ENCODE results near the gene GZMB.
"Not testable (repeated sequence)": the region's sequence is repeated elsewhere in the genome, so short reads cannot be mapped to it uniquely, and the experiment has no call there.

The GZMB gene

GRCh38 chr14:24595073-24595808 is 38.7 kb downstream of the GZMB start:
- TF ChIP-seq CTCF (conservative IDR thresholded peaks at IDR 0.05; ENCODE audit: low read length): no peak
- DNase-seq (ENCODE audit: low read depth): no peak
- H3K4me3 ChIP-seq (ENCODE audit: low read length): no peak overlapping the region

- H3K4me3 ChIP-seq (ENCODE audit: low read length); DNase-seq (ENCODE audit: low read depth): not testable (repeated sequence)
These were observed 43.0 kb downstream of the GZMB start for GRCh38 chr14:24591004-24591403.

GRCh38 chr14:24584402-24584801 is 49.6 kb downstream of the GZMB start:
- not testable (repeated sequence) for H3K4me3 ChIP-seq (ENCODE audit: low read length); DNase-seq (ENCODE audit: low read depth)
